PC-9 (cell line): Measurements from ENCODE around the gene ZNF423. TPM values are rescaled to one million over a fixed set of nuclear protein-coding genes. Genes with fewer than 3 reads are reported as not detected.

Experiments used
- BruUV-seq: library from RNA; stranded (reverse); fragments of 400-500 nt; replicated peaks from 2 replicates; lab custom pipeline; 2021; lab: Mats Ljungman, UMichigan
- CTCF ChIA-PET: fragments of 300-600 bp; sonication (Branson Sonifier 250); formaldehyde crosslinking; loops from one replicate; lab custom pipeline; 2022; ENCODE audit warnings: antibody characterized with exemption; lab: Charles Lee
- POLR2A ChIA-PET: fragments of 300-600 bp; sonication (Branson Sonifier 250); formaldehyde crosslinking; loops from one replicate; lab custom pipeline; 2022; ENCODE audit warnings: antibody characterized with exemption; ENCODE audit not compliant: unreplicated experiment; lab: Charles Lee
- DNase-seq, 2 experiments: peaks; one replicate each; pipeline versions ENCODE4 v3.0.0 to v3.0.0-alpha.2; 2015 to 2022; ENCODE audit warnings: mixed read lengths in 1 of 2
- H2AFZ ChIP-seq: fragments of 200-600 bp; sonication (generic); 2 replicates; pipeline ENCODE4 v1.8.1; 2017; ENCODE audit warnings: antibody characterized with exemption
- H3F3A ChIP-seq: fragments of 200-600 bp; sonication (generic); 2 replicates; pipeline ENCODE4 v1.8.1; 2017; ENCODE audit warnings: antibody characterized with exemption, mild to moderate bottlenecking, low read depth; ENCODE audit not compliant: insufficient read depth
- H3K27ac ChIP-seq: fragments of 200-600 bp; sonication (generic); 2 replicates; pipeline ENCODE4 v1.6.1; 2016; ENCODE audit warnings: mixed run types
- H3K27me3 ChIP-seq: fragments of 200-600 bp; sonication (generic); 2 replicates; pipeline ENCODE4 v1.6.1; 2016; ENCODE audit warnings: low read depth, mixed run types; ENCODE audit not compliant: insufficient read depth
- H3K36me3 ChIP-seq: fragments of 200-600 bp; sonication (generic); 2 replicates; pipeline ENCODE4 v1.6.1; 2016; ENCODE audit warnings: low read depth, mixed run types
- H3K4me1 ChIP-seq: fragments of 200-600 bp; sonication (generic); replicated peaks from 2 replicates; pipeline ENCODE4 v1.6.1; 2016; ENCODE audit warnings: mixed run types; ENCODE audit not compliant: insufficient read depth
- H3K4me2 ChIP-seq: fragments of 200-600 bp; sonication (generic); 2 replicates; pipeline ENCODE4 v1.6.1; 2017; ENCODE audit warnings: mixed run types
- H3K4me3 ChIP-seq: fragments of 200-600 bp; sonication (generic); 2 replicates; pipeline ENCODE4 v1.6.1; 2016; ENCODE audit warnings: mixed run types
- H3K79me2 ChIP-seq: fragments of 200-600 bp; sonication (generic); 2 replicates; pipeline ENCODE4 v1.6.1; 2017; ENCODE audit warnings: low read depth, mixed run types
- H3K9me2 ChIP-seq: fragments of 200-600 bp; sonication (generic); 2 replicates; pipeline ENCODE4 v1.8.1; 2017; ENCODE audit warnings: mild to moderate bottlenecking; ENCODE audit not compliant: insufficient read depth
- H3K9me3 ChIP-seq: fragments of 200-600 bp; sonication (generic); 2 replicates; pipeline ENCODE4 v1.8.1; 2016; ENCODE audit warnings: low read depth; ENCODE audit not compliant: insufficient read depth
- H4K20me1 ChIP-seq: fragments of 200-600 bp; sonication (generic); 2 replicates; pipeline ENCODE4 v1.8.1; 2017; ENCODE audit not compliant: insufficient read depth
- CTCF ChIP-seq: fragments of 200-600 bp; sonication (generic); conservative IDR thresholded peaks from 2 replicates; pipeline ENCODE4 v1.6.1; 2017; ENCODE audit warnings: mixed run types, antibody characterized with exemption, mild to moderate bottlenecking, moderate library complexity
- EZH2 ChIP-seq: fragments of 200-600 bp; sonication (generic); IDR thresholded peaks from 2 replicates; pipeline ENCODE4 v1.8.0; 2017; ENCODE audit warnings: antibody characterized with exemption, low read depth
- intact Hi-C: fragments of 100-400 bp; cut with micrococcal nuclease; formaldehyde crosslinking; loops from one replicate; pipeline ENCODE4 v1.10.0; 2022; ENCODE audit not compliant: unreplicated experiment
- total RNA-seq: library from RNA; stranded (reverse); gene quantifications from 2 replicates; pipeline ENCODE4 v1.2.3, GENCODE V29; 2021

The ZNF423 gene
- total RNA-seq, 1 experiment from 2014 or later, result not detected

DNA sequence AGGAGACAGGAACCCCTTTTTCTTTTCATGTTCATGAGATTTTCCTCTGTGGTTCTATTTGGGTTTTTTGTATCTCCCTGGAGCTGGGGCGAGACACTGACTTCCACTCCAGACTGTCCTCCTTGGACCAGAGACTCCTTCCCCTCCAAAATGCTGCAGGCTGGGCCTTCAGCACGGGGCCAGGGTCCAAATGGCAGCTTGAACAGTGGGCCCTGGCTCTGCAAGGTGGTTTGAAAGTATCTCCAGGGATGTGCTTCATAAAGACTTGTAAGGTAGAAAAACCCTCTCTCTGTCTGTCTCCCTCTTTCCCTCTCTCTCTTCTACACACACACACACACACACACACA, 236.1 kb downstream of the ZNF423 start:
- POLR2A ChIA-PET, result no interaction called here
- DNase-seq, result no peak
- no peaks in the 10 kb centered on the region for H3K9me2 ChIP-seq
- no TSS peak for BruUV-seq
- no peaks in the 10 kb centered on the region for H3K9me3 ChIP-seq
- no peak overlapping the region for H3K4me3 ChIP-seq
- H3K4me2 ChIP-seq, result no peak overlapping the region
- H3F3A ChIP-seq, result no peaks in the 10 kb centered on the region
- no peak overlapping the region for H2AFZ ChIP-seq
- peaks cover 42% of the 10 kb centered on the region for H3K27me3 ChIP-seq
- no peaks in the 10 kb centered on the region for H3K79me2 ChIP-seq
- intact Hi-C loops, result no loop called here
- no peaks in the 10 kb centered on the region for H4K20me1 ChIP-seq
- TF ChIP-seq EZH2 (no peak), CTCF (no peak)
- no peaks in the 10 kb centered on the region for H3K36me3 ChIP-seq
- no peaks in the 10 kb centered on the region for H3K4me1 ChIP-seq
- CTCF ChIA-PET, result no interaction called here
- no peak overlapping the region for H3K27ac ChIP-seq

- Histone ChIP-seq H2AFZ (no peak overlapping the region), H3K9me2 (no peaks in the 10 kb centered on the region), H3K27me3 (peaks cover 39% of the 10 kb centered on the region), H3K36me3 (no peaks in the 10 kb centered on the region), H3K79me2 (no peaks in the 10 kb centered on the region), H3K4me2 (no peak overlapping the region), H4K20me1 (no peaks in the 10 kb centered on the region), H3F3A (no peaks in the 10 kb centered on the region), H3K9me3 (no peaks in the 10 kb centered on the region), H3K4me3 (no peak overlapping the region), H3K4me1 (no peaks in the 10 kb centered on the region), H3K27ac (no peak overlapping the region)
- no TSS peak for BruUV-seq
- intact Hi-C loops, result no loop called here
- CTCF ChIA-PET, result no interaction called here
- TF ChIP-seq EZH2 (no peak), CTCF (no peak)
- DNase-seq, result no peak
- POLR2A ChIA-PET, result no interaction called here
Observed at GRCh38 chr16:49618955-49619354, 237.0 kb downstream of the ZNF423 start.

GRCh38 chr16:49617710-49618330, 238.1 kb downstream of the ZNF423 start:
- no peaks in the 10 kb centered on the region for H3K9me3 ChIP-seq
- no peak for DNase-seq
- H3K4me2 ChIP-seq, result no peak overlapping the region
- peaks cover 30% of the 10 kb centered on the region for H3K27me3 ChIP-seq
- H3K9me2 ChIP-seq, result no peaks in the 10 kb centered on the region
- TF ChIP-seq EZH2, result no peak
- TF ChIP-seq CTCF, result no peak
- intact Hi-C loops, result no loop called here
- no peak overlapping the region for H3K4me3 ChIP-seq
- H3F3A ChIP-seq, result no peaks in the 10 kb centered on the region
- POLR2A ChIA-PET, result no interaction called here
- no peaks in the 10 kb centered on the region for H3K36me3 ChIP-seq
- no peaks in the 10 kb centered on the region for H3K4me1 ChIP-seq
- no TSS peak for BruUV-seq
- H4K20me1 ChIP-seq, result no peaks in the 10 kb centered on the region
- H2AFZ ChIP-seq, result no peak overlapping the region
- CTCF ChIA-PET, result no interaction called here
- no peak overlapping the region for H3K27ac ChIP-seq
- no peaks in the 10 kb centered on the region for H3K79me2 ChIP-seq
